Left renal cortex interstitium (tissue), 4 donors: ENCODE measurements around the gene UGT1A6. TPM values are rescaled to one million over a fixed set of nuclear protein-coding genes. Genes with fewer than 3 reads are reported as not detected.
"Not testable (repeated sequence)": the region's sequence is repeated elsewhere in the genome, so short reads cannot be mapped to it uniquely, and the experiment has no call there.

ENCODE experiments used
- DNase-seq, 4 donors: peaks; one replicate each; pipeline ENCODE4 v3.0.0-alpha.2; 2013; ENCODE audit warnings: low read depth in 4 of 4, low spot score in 2 of 4, missing footprints in 1 of 4
- polyA plus RNA-seq, 4 donors: library from polyadenylated mRNA; unstranded; fragments of 120-200 nt; gene quantifications; one replicate each; pipeline ENCODE4 v1.2.1, GENCODE V29; 2013; ENCODE audit not compliant: insufficient read length in 4 of 4

UGT1A6 gene
- polyA plus RNA-seq, 4 donors: 1.6 to 5.5 (median 3.8) TPM

DNA sequence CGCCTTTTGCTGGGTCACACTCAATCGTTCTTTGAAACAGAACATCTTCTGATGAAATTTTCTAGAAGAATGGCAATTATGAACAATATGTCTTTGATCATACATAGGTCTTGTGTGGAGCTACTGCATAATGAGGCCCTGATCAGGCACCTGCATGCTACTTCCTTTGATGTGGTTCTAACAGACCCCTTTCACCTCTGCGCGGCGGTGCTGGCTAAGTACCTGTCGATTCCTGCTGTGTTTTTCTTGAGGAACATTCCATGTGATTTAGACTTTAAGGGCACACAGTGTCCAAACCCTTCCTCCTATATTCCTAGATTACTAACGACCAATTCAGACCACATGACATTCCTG is 20.5 kb downstream of the UGT1A6 start:
- DNase-seq: no peak

DNA sequence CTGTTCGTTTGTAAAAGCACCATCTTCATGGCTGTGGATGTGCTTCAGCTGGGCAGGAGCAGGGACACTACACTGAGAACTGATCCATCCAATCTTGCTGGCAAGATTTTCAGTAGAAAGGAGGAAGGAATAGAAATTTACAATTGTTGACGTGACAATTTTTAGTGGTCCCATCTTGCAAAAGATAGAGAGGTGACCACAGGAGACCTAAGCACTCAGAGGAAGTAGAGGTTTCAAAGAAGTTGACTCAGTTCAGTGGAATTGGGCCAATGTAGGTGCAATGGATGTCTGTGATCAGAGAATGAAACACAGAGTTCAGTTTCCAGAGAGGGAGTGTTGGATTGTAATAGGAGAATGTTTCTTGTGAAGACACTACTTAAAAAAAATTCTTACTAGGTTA is 21.4 kb downstream of the UGT1A6 start:
- DNase-seq: no peak

- DNase-seq: no peak
These were observed 25.9 kb downstream of the UGT1A6 start, which contains the start of gene UGT1A4 for GRCh38 chr2:233718552-233718951. Gene UGT1A4 (plus strand): TSS chr2:233718736. CDS start chr2:233718821, 85 bp downstream.

GRCh38 chr2:233728723-233729301 is 36.1 kb downstream of the UGT1A6 start, which contains the start of gene UGT1A3:
Gene UGT1A3 (plus strand): TSS chr2:233729042. CDS start chr2:233729127, 85 bp downstream.
- DNase-seq: no peak

GRCh38 chr2:233736868-233737653 is 44.4 kb downstream of the UGT1A6 start:
- DNase-seq: not testable (repeated sequence)

GRCh38 chr2:233740870-233741269 is 48.2 kb downstream of the UGT1A6 start:
- no peak for DNase-seq

GRCh38 chr2:233743464-233744259 is 51.0 kb downstream of the UGT1A6 start:
- DNase-seq: no peak

DNA sequence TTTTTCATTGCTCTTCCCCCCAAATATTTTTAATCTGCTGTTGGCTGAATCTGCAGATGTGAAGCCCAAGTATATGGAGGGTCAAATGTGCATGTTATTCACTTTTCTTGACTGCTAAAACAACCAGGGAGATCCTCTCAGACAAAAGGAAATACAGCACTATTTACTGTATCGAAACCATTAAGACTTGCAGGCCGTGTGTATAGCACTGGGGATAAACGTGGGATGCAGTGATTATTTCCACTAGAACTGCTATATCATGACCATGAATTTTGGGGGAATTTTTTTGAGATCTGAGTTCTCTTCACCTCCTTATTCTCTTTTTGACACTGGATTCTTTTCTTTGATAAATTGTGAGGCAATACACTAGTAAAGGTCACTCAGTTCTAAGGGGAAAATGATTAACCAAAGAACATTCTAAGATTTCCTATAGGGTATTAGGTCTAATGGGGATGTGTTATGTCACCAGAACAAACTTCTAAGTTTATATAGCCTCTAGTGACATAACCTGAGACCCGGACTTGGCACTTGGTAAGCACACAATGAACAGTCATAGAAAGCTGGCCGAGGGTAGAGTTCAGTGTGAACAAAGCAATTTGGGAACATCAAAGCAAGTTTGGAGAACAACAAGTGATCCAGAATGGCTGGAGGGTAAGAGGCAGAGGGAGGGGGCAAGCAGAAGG is 52.5 kb downstream of the UGT1A6 start:
- DNase-seq: no peak

DNA sequence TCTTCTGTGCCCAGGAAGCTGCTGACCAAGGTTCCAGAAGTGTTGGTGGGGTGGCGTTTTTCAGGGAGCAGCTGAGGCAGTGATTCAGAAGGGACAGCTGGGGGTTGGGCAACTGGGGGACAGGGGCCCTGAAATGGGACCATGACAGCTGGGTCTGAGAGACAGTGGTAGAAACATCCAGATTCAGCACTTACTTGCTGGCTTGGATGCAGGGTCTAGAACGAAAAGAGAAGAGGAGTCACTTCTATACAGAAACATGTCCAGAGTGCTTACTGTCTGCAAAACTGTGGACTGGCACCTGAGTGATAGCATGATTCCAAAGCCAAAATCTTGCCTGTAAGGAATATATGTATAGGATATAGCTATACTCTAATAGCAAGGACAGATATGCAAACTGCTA is 53.1 kb downstream of the UGT1A6 start:
- not testable (repeated sequence) for DNase-seq

DNA sequence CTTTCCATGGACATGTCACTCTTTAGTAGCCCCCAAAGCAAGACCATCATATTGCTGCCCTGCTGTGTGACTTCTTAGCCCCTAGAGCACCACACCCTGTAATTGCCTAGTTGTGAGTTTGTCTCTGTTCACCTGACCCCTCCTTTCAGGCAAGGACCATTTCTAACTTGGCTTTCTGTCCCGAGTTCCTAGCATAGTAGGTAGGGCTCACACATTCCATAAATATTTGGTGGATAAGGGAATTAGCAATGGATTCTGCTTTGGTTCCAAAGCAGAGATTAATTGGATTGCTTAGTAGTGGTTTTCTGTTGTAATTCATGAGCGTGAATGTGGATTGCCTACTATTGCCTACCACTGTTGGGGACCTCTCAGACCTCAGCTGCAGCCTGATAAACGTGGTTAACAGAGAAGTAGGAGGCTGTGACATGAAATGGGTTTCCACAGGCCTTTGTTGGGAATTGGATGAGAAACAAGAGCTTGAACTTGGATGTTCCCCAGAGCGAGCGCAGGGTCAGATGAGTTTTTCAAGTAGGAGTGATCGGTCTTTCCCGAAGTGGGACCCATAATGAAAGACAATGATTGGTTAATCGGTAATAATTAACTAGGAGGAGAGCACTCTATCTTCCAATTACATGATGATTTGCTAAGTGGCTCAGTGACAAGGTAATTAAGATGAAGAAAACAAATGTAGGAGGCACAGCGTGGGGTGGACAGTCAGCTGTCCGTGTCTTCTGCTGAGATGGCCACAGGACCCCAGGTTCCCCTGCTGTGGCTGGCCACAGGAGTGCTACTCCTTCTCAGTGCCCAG is 54.0 kb downstream of the UGT1A6 start:
- DNase-seq: no peak

DNA sequence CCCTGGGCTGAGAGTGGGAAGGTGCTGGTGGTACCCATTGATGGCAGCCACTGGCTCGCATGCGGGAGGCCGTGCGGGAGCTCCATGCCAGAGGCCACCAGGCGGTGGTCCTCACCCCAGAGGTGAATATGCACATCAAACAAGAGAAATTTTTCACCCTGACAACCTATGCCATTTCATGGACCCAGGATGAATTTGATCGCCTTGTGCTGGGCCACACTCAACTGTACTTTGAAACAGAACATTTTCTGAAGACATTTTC is 54.5 kb downstream of the UGT1A6 start:
- no peak for DNase-seq

- not testable (repeated sequence) for DNase-seq
These were observed 58.0 kb downstream of the UGT1A6 start for GRCh38 chr2:233750689-233751088.

GRCh38 chr2:233751212-233752009 is 58.7 kb downstream of the UGT1A6 start:
- not testable (repeated sequence) for DNase-seq

DNA sequence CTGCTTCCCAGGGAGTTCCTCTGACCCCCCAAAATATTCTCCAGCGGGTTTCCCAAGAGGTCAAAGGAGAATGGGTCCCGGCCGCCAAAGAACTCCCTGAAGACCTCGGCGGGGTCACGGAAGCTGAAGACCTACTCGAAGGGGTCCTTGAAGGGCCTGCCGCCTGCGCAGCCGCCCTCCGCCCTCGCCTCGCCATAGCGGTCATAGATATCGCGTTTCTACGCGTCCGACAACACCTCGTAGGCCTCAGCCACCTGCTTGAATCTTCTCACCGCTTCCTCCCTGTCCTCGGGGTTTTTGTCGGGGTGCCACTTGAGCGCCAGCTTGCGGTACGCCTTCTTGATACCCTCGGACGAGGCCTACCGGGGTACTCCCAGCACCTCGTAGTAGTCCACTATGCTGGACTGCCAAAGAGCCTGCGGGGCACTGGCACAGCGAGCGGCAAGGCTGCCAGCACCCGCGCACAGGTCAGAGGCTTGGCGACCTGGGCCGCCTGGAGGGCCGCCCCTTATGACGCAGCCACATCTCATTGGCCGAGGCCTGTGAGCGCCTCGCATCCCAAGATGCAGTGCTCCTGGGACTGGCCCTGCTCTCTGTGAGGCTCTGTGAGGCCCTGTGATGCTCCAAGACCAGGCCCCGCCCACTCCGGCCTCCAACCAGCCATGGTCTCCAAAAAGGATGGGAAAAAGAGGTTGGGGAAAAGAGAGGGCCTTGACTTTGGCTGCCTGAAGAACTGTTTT is 62.4 kb downstream of the UGT1A6 start:
- no peak for DNase-seq

DNA sequence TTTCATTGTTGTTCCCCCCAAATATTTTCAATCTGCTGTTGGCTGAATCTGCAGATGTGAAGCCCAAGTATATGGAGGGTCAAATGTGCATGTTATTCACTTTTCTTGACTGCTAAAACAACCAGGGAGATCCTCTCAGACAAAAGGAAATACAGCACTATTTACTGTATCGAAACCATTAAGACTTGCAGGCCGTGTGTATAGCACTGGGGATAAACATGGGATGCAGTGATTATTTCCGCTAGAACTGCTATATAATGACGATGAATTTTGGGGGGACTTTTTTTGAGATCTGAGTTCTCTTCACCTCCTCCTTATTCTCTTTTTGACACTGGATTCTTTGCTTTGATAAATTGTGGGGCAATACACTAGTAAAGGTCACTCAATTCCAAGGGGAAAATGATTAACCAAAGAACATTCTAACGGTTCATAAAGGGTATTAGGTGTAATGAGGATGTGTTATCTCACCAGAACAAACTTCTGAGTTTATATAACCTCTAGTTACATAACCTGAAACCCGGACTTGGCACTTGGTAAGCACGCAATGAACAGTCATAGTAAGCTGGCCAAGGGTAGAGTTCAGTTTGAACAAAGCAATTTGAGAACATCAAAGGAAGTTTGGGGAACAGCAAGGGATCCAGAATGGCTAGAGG is 63.9 kb downstream of the UGT1A6 start:
- no peak for DNase-seq

DNA sequence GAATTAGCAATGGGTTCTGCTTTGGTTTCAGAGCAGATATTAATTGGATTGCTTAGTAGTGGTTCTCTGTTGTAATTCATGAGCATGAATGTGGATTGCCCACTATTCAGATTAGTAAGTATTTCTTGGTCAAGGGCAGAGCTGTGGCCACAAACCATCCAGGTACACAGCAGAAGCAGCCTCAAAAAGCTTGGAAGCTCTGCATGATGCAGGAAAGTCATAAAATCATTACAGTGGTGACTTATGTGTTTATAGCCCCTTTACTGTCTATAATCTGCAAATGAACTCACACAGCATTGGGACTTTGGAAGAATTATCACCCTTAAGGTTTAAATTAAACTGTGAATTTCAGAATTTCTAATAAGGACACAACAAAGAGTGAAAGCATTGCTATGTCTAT is 65.5 kb downstream of the UGT1A6 start:
- DNase-seq: no peak

DNA sequence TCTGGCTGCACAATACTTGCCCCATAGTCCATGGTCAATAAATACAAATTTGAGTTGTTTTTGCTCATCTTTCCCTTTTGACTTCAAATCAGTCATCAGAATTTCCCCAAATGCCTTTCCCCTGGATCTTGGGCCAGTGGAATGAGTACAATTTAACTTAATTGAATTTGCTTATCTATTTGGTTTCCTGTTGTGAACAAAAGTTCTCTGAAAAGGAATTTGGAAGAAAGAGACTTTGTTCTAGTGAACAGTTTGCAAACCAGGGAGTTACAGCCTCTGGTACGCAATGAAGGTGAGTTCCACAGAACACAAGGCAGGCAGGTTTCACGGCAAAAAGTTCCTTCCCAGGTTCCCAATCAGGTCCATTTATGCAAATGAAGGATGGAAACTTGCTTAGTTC is 66.2 kb downstream of the UGT1A6 start:
- no peak for DNase-seq

DNA sequence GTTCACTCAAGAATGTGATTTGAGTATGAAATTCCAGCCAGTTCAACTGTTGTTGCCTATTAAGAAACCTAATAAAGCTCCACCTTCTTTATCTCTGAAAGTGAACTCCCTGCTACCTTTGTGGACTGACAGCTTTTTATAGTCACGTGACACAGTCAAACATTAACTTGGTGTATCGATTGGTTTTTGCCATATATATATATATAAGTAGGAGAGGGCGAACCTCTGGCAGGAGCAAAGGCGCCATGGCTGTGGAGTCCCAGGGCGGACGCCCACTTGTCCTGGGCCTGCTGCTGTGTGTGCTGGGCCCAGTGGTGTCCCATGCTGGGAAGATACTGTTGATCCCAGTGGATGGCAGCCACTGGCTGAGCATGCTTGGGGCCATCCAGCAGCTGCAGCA is 67.4 kb downstream of the UGT1A6 start, which contains the start of gene UGT1A1:
Gene UGT1A1, plus strand, starts transcription at position 228 of the 400 bp plus-strand sequence. Its CDS starts 18 bp downstream, at position 246.
- no peak for DNase-seq
